Activated T-helper 2 cell treated with anti-CD3 and anti-CD28 coated beads, Interferon-gamma antibody, Interleukin-2, Interleukin-4, amounts not matched to agents 10 μg/mL and 5 μg/mL and 100 μg/mL, durations not matched to agents 14 hours and 24 hours and 36 hours (primary cell): ENCODE results near the gene GPC6. TPM values are rescaled to one million over a fixed set of nuclear protein-coding genes. Genes with fewer than 3 reads are reported as not detected.
A peak's percentile ranks its signal among the peaks of the same experiment; 100 is the strongest.
"Not testable (repeated sequence)": the region's sequence is repeated elsewhere in the genome, so short reads cannot be mapped to it uniquely, and the experiment has no call there.

Experiments used
- DNase-seq: peaks from one replicate; pipeline ENCODE4 v3.0.0; 2021; ENCODE audit warnings: low spot score
- H3K27ac Mint-ChIP-seq: one replicate; pipeline ENCODE4 v1.8.0; 2021; ENCODE audit warnings: mixed read lengths
- H3K27me3 Mint-ChIP-seq: one replicate; pipeline ENCODE4 v1.8.0; 2021; ENCODE audit warnings: low read depth, mixed read lengths
- H3K36me3 Mint-ChIP-seq: one replicate; pipeline ENCODE4 v1.8.0; 2021; ENCODE audit warnings: low read depth, mixed read lengths
- H3K4me1 Mint-ChIP-seq: one replicate; pipeline ENCODE4 v1.8.0; 2021; ENCODE audit warnings: low read depth, mixed read lengths
- H3K4me3 Mint-ChIP-seq: one replicate; pipeline ENCODE4 v1.8.0; 2021; ENCODE audit warnings: low read depth, mild to moderate bottlenecking, moderate library complexity, mixed read lengths
- H3K9me3 Mint-ChIP-seq: one replicate; pipeline ENCODE4 v1.8.0; 2021; ENCODE audit warnings: mixed read lengths
- intact Hi-C: fragments of 100-400 bp; cut with micrococcal nuclease; formaldehyde crosslinking; loops from one replicate; pipeline ENCODE4 v1.15.1; 2023
- total RNA-seq: library from RNA; stranded (reverse); gene quantifications from 2 replicates; pipeline ENCODE4 v1.2.3, GENCODE V29; 2022

The GPC6 gene
- total RNA-seq, 1 donor from 2014 or later = not detected

- no peak overlapping the region for H3K4me3 Mint-ChIP-seq
These were observed 1112.6 kb downstream of the GPC6 start for GRCh38 chr13:94339116-94339687.

GRCh38 chr13:94342436-94343242, 1116.0 kb downstream of the GPC6 start:
- no peaks in the 10 kb centered on the region for H3K36me3 Mint-ChIP-seq
- intact Hi-C loops = no loop called here

More at GRCh38 chr13:94339116-94339687, 1112.6 kb downstream of the GPC6 start:
- H3K4me1 Mint-ChIP-seq = no peaks in the 10 kb centered on the region
- no peak overlapping the region for H3K27ac Mint-ChIP-seq
- no peaks in the 10 kb centered on the region for H3K36me3 Mint-ChIP-seq
- H3K27me3 Mint-ChIP-seq = peaks cover 13% of the 10 kb centered on the region
- DNase-seq = no peak
- intact Hi-C loops = no loop called here
- no peaks in the 10 kb centered on the region for H3K9me3 Mint-ChIP-seq

GRCh38 chr13:94343243-94343585, 1116.6 kb downstream of the GPC6 start:
- H3K27ac Mint-ChIP-seq = no peak overlapping the region

More at GRCh38 chr13:94342436-94343242, 1116.0 kb downstream of the GPC6 start:
- no peak overlapping the region for H3K4me3 Mint-ChIP-seq
- peaks cover 5% of the 10 kb centered on the region for H3K27me3 Mint-ChIP-seq
- H3K9me3 Mint-ChIP-seq = no peaks in the 10 kb centered on the region
- no peak for DNase-seq
- no peak overlapping the region for H3K27ac Mint-ChIP-seq
- peaks cover 8% of the 10 kb centered on the region for H3K4me1 Mint-ChIP-seq

GRCh38 chr13:94343687-94344086, 1117.1 kb downstream of the GPC6 start:
- H3K4me3 Mint-ChIP-seq, intact Hi-C loops, DNase-seq, H3K36me3 Mint-ChIP-seq, H3K27ac Mint-ChIP-seq, H3K4me1 Mint-ChIP-seq, H3K9me3 Mint-ChIP-seq, H3K27me3 Mint-ChIP-seq: not testable (repeated sequence)

More at GRCh38 chr13:94343243-94343585, 1116.6 kb downstream of the GPC6 start:
- no peak for DNase-seq
- Mint-ChIP-seq H3K4me3 (no peak overlapping the region), H3K4me1 (peaks cover 8% of the 10 kb centered on the region), H3K9me3 (no peaks in the 10 kb centered on the region), H3K27me3 (peaks cover 5% of the 10 kb centered on the region), H3K36me3 (no peaks in the 10 kb centered on the region)
- intact Hi-C loops = no loop called here

GRCh38 chr13:94344126-94344818, 1117.7 kb downstream of the GPC6 start:
- intact Hi-C loops = no loop called here
- H3K27me3 Mint-ChIP-seq = peaks cover 5% of the 10 kb centered on the region
- H3K4me3 Mint-ChIP-seq = no peak overlapping the region
- DNase-seq = no peak
- no peaks in the 10 kb centered on the region for H3K36me3 Mint-ChIP-seq
- H3K27ac Mint-ChIP-seq = no peak overlapping the region
- H3K4me1 Mint-ChIP-seq = peaks cover 8% of the 10 kb centered on the region
- H3K9me3 Mint-ChIP-seq = no peaks in the 10 kb centered on the region

GRCh38 chr13:94345374-94346195, 1119.0 kb downstream of the GPC6 start:
- Mint-ChIP-seq H3K27me3 (peaks cover 4% of the 10 kb centered on the region), H3K36me3 (no peaks in the 10 kb centered on the region), H3K27ac (no peak overlapping the region), H3K4me3 (no peak overlapping the region), H3K9me3 (no peaks in the 10 kb centered on the region), H3K4me1 (peaks cover 9% of the 10 kb centered on the region)
- DNase-seq = no peak
- intact Hi-C loops = no loop called here

- intact Hi-C loops = no loop called here
- H3K36me3 Mint-ChIP-seq = no peaks in the 10 kb centered on the region
- peak overlapping the region; percentile 14 for H3K27ac Mint-ChIP-seq
- no peak overlapping the region for H3K4me3 Mint-ChIP-seq
- DNase-seq = no peak
- peaks cover 16% of the 10 kb centered on the region for H3K4me1 Mint-ChIP-seq
- H3K27me3 Mint-ChIP-seq = no peaks in the 10 kb centered on the region
- no peaks in the 10 kb centered on the region for H3K9me3 Mint-ChIP-seq
These were observed 1119.8 kb downstream of the GPC6 start for GRCh38 chr13:94346261-94347019.

- no peaks in the 10 kb centered on the region for H3K9me3 Mint-ChIP-seq
- H3K4me1 Mint-ChIP-seq = peaks cover 19% of the 10 kb centered on the region
- DNase-seq = no peak
- no peaks in the 10 kb centered on the region for H3K36me3 Mint-ChIP-seq
- peaks cover 4% of the 10 kb centered on the region for H3K27me3 Mint-ChIP-seq
- H3K4me3 Mint-ChIP-seq = no peak overlapping the region
- peak overlapping the region; percentile 8 for H3K27ac Mint-ChIP-seq
- intact Hi-C loops = loop anchor here (5.0 kb wide), 1 partner anchor 559 kb away; no protein-coding TSS in a partner anchor
These were observed 1124.8 kb downstream of the GPC6 start for GRCh38 chr13:94351292-94351990.

GRCh38 chr13:94352057-94352456, 1125.5 kb downstream of the GPC6 start:
- Mint-ChIP-seq H3K27ac (no peak overlapping the region), H3K4me1 (peaks cover 13% of the 10 kb centered on the region), H3K4me3 (no peak overlapping the region), H3K27me3 (peaks cover 4% of the 10 kb centered on the region), H3K36me3 (no peaks in the 10 kb centered on the region), H3K9me3 (no peaks in the 10 kb centered on the region)
- DNase-seq = no peak
- intact Hi-C loops = loop anchor here (5.0 kb wide), 1 partner anchor 560 kb away; no protein-coding TSS in a partner anchor

GRCh38 chr13:94353167-94353710, 1126.6 kb downstream of the GPC6 start:
- H3K27ac Mint-ChIP-seq = no peak overlapping the region
- no peak for DNase-seq
- peaks cover 12% of the 10 kb centered on the region for H3K4me1 Mint-ChIP-seq
- no peak overlapping the region for H3K4me3 Mint-ChIP-seq
- intact Hi-C loops = loop anchor here (5.0 kb wide), 1 partner anchor 561 kb away; no protein-coding TSS in a partner anchor
- no peaks in the 10 kb centered on the region for H3K9me3 Mint-ChIP-seq
- H3K36me3 Mint-ChIP-seq = no peaks in the 10 kb centered on the region
- peaks cover 4% of the 10 kb centered on the region for H3K27me3 Mint-ChIP-seq

GRCh38 chr13:94359875-94360274, 1133.3 kb downstream of the GPC6 start:
- H3K4me1 Mint-ChIP-seq = no peaks in the 10 kb centered on the region
- H3K36me3 Mint-ChIP-seq = no peaks in the 10 kb centered on the region
- DNase-seq = no peak
- no peak overlapping the region for H3K27ac Mint-ChIP-seq
- H3K27me3 Mint-ChIP-seq = no peaks in the 10 kb centered on the region
- intact Hi-C loops = loop anchor here (5.0 kb wide), 1 partner anchor 168 kb away; no protein-coding TSS in a partner anchor
- H3K4me3 Mint-ChIP-seq = no peak overlapping the region
- H3K9me3 Mint-ChIP-seq = no peaks in the 10 kb centered on the region
